Skin epidermis (tissue), 12 donors: ENCODE data around the gene VANGL2.

ENCODE experiments used
- H3K27ac ChIP-seq, 21 experiments: fragments of 200-600 bp; sonication (generic) in 11 of 21; one replicate each; pipeline ENCODE4 v1.5.0; 2020; ENCODE audit warnings: mild to moderate bottlenecking in 3 of 21, inconsistent platforms in 2 of 21, moderate library complexity in 2 of 21
- H3K4me3 ChIP-seq, 7 experiments: fragments of 200-600 bp; sonication (generic) in 2 of 7; one replicate each; pipeline ENCODE4 v1.5.0; 2020; ENCODE audit warnings: inconsistent platforms in 2 of 7, mild to moderate bottlenecking in 2 of 7, moderate library complexity in 1 of 7

Gene VANGL2

GRCh38 chr1:160400223-160400645 is at the start of gene VANGL2:
VANGL2 (plus strand) TSS chr1:160400564; CDS start chr1:160415838, 15,274 bp downstream.
- Histone ChIP-seq H3K4me3 (peak within 1 kb of the TSS; percentile 42 to 79 (median 60)), H3K27ac (peak within 1 kb of the TSS; percentile 33 to 93 (median 86))

DNA sequence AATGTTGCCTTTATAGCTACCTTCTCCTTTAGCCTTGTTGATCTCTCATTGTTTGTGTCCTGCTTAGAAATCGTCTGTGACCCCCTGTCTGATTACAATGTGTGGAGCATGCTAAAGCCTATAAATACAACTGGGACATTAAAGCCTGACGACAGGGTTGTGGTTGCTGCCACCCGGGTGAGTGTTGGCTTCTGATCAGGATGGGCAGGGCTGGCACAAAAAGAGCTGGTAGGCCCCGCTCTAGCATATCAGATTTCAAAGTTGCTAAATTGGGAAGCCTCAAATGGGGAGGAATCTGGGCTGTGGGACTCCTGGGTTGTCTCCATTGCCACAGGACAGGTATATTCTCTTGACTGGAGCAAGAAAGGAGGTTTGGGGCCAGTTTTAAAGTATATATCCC is 48.7 kb upstream of the VANGL2 start:
- no peak overlapping the region for H3K4me3 ChIP-seq
- no peak overlapping the region for H3K27ac ChIP-seq

- H3K27ac ChIP-seq, result no peak overlapping the region
These were observed 47.8 kb upstream of the VANGL2 start for GRCh38 chr1:160352555-160352954.

GRCh38 chr1:160353223-160353622 is 47.1 kb upstream of the VANGL2 start:
- Histone ChIP-seq H3K27ac (no peak overlapping the region), H3K4me3 (no peak overlapping the region)

More at GRCh38 chr1:160352555-160352954, 47.8 kb upstream of the VANGL2 start:
- H3K4me3 ChIP-seq, result no peak overlapping the region

DNA sequence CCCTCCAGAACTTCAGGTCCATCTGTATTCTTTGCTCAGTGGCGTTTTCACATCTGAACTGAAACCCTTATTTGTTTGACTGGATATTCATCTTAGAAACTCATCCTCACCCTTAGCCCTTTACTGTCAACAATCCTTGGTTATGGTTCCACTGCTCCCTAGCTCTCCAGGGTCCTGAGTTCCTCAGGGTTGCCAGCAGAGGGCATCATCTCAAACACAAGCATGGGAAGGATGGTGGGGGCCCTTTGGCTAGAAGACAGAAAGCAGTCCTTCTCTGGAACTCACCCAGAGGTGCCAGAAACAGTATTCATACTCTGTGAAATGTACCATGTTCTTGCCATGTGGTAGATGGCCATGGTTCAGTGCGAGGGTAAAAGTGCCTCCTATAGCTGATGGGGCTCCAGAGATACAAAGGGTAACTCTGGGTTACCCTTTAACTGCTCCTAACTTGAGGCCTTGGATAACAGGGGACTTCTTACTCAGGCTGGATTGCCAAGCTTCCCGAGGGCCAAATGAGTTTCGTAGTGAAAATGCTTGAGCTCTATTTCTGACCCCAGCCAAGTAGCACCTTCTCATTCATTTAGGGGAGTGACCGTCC is 45.9 kb upstream of the VANGL2 start:
- no peak overlapping the region for H3K4me3 ChIP-seq
- H3K27ac ChIP-seq, result no peak overlapping the region

DNA sequence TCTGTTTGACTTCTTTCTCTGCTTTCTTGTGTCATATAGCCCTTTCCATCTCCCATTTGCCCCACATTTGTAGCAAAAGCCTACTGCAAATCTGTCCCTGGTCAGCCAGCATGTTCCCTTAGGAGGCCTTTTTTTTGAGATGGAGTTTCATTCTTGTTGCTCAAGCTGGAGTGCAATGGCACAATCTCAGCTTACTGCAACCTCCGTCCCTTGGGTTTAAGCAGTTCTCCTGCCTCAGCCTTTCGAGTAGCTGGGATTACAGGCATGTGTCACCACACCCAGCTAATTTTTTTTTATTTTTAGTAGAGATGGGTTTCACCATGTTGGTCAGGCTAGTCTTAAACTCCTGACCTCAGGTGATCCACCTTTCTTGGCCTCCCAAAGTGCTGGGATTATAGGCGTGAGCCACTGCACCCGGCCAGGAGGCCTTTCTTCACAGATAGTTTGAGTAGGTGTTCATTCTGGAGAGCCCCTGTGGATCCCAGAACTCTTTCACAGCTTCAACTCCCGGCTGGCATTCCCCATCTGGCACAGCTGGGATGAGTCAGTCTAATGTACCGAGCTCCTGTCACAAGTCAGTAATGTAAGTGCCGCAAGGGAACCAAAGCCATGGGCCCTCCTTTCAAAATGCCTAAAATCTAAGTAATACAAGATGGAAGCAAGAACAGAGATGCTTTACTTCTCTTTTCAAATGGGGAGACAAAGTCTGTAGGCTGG is 42.9 kb upstream of the VANGL2 start:
- no peak overlapping the region for H3K27ac ChIP-seq
- H3K4me3 ChIP-seq, result no peak overlapping the region

- Histone ChIP-seq H3K4me3 (no peak overlapping the region), H3K27ac (no peak overlapping the region)
These were observed 42.3 kb upstream of the VANGL2 start for GRCh38 chr1:160358073-160358472.

DNA sequence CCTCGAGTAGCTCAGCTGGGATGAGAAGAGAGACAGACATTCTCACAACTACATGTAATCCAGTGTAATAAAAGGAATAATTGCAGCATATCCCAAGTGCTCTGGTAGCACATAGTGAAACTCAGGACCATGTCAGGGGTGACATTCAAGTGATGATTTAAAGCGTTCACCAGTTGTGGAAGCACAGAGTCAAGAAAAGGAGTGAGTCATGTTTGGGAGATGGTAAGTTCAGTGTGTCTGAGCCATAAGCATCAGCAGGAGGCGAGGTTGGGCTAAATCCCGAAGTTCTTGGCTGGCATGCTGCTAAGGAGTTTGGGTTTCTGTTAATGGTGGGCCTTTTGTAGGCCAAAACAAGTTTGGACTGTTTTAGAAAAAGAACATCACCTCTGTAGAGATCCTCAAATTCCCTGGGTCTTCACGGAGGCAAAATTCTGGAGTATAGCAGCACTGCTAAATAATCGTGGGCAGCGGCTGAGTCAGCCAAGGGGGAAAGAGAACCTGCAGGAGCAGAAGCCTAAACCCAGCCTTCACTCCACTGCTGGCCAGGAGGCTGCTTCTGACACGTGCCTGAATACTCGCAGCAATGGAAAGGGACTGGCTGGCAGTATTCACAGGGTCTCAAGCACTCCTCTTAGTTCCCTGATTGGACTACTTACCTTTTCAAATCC is 40.7 kb upstream of the VANGL2 start:
- no peak overlapping the region for H3K27ac ChIP-seq
- no peak overlapping the region for H3K4me3 ChIP-seq

GRCh38 chr1:160360227-160360695 is 40.1 kb upstream of the VANGL2 start:
- Histone ChIP-seq H3K4me3 (no peak overlapping the region), H3K27ac (no peak overlapping the region)

DNA sequence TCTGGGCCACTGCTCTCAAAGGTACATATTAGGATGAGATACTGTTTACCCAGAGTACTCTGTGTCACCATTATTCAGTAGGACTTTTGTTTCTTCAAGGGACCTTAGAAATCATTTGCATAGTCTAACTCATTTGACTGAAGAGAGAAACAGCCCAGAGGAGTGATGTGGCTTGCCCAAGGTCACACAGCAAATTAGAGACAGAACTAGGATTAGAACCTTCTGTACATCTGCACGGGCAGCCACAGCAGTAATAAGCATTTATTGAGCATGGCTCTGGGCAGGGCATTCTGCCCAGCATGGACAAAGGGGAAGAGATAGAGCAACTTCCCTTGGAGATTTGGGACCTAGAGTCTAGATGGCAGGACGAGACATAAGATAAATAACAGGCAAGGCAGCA is 39.2 kb upstream of the VANGL2 start:
- H3K4me3 ChIP-seq, result no peak overlapping the region
- no peak overlapping the region for H3K27ac ChIP-seq

DNA sequence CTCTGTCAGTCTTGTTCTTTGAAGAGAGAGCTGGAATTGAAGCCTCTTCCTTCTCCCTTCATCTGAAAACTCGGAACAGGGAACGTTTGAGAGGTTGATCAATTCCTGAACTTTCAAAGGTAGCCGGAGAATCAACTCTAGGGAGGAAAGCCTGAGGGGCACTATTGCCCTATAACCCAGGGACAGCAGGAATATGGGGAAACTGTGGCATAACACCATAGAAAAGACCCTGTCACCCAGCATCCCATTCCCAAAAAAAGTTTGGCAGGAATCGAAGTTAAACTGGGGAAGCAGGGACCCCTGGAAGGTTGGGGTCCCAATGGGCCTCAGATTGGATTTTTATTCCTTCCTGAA is 38.6 kb upstream of the VANGL2 start:
- no peak overlapping the region for H3K27ac ChIP-seq
- H3K4me3 ChIP-seq, result no peak overlapping the region

DNA sequence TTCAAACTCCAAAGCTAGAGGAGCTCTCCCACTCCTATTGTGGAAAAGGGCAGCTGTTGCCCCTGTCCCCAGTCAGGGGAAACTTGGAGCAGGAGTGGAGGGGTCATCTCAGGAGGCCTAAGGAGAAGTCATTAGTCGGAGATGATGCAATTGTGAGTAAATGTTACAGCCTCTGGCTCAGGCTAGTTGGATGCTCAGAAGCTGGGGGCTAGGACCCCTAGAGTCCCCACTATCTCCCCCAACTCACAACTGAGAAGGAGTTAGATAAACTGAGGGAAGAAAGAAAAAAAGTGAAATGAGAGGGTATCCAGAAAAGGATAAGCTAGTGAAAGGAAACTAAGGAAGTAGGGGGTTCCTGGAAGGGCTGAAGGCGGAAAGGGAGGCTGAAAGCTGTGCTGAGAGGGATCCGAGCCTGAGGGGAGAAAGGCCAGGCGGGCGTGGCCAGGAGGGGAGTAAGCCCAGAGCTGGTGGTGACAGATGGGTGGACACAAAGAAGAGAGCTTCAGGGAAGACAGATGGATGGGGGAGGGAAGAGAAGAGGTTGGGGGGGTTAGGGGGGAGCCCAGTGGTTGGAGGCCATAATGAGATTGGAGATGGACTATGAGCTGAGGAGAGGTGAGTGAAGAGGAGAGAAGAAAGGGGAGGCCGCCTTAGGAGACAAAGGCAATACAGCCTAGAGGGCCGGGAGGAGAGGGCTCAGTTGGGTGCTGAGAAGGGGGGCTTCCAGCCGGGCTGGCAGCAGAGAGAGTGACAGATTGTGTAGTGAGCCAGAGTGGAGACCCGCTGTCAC is 38.0 kb upstream of the VANGL2 start:
- no peak overlapping the region for H3K4me3 ChIP-seq
- H3K27ac ChIP-seq, result no peak overlapping the region

DNA sequence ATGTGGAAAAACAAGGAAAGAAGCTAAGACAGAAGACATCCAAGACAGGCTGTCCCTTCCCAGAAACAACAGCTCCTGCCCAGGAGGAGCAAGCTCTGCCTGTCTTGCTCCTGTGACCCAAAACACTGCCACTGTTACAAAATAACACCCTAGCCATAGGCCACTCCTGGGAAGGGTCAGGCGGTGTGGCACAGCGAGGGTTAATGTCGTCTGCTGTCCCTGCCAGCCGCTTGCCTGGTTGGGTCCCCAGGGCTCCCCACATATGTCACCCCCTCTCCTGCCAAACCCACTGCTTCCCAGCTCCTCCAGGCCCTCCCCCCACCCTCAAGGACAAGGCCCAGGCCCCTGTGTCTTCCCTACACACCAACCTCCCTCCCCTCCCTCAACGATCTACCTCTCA is 37.4 kb upstream of the VANGL2 start:
- Histone ChIP-seq H3K4me3 (no peak overlapping the region), H3K27ac (no peak overlapping the region)

GRCh38 chr1:160363951-160364735 is 36.2 kb upstream of the VANGL2 start:
- Histone ChIP-seq H3K27ac (no peak overlapping the region), H3K4me3 (no peak overlapping the region)

GRCh38 chr1:160365325-160365724 is 35.0 kb upstream of the VANGL2 start:
- Histone ChIP-seq H3K27ac (no peak overlapping the region), H3K4me3 (no peak overlapping the region)

GRCh38 chr1:160366731-160367515 is 33.4 kb upstream of the VANGL2 start, which contains the start of gene NHLH1:
NHLH1 (plus strand) TSS chr1:160367071; CDS start chr1:160370732, 3,661 bp downstream.
- Histone ChIP-seq H3K27ac (no peak within 1 kb of the TSS), H3K4me3 (no peak within 1 kb of the TSS)

DNA sequence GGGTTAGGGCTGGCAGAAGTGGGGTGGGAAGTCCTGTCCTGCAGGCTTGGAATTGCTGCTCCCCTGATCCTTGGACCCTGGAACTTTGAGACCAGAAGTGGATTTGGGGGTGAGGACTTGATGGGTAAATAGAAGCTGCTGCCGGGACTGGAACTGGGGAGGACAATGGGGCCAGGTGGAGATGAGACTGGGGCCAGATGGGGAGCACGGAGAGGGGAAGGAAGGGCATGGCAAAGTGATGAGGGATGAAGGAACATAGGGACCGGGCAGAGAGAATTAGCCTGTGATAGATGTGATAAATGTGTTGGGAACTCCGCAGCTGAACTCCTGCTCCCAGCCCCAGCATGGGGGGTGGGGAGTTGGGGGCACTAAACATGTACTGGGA is 32.9 kb upstream of the VANGL2 start:
- H3K4me3 ChIP-seq, result no peak overlapping the region
- no peak overlapping the region for H3K27ac ChIP-seq
